GM12865 (cell line): ENCODE results near the gene CHRNA4.

Experiments
- DNase-seq: peaks from one replicate; pipeline ENCODE4 v3.0.0; 2010; ENCODE audit warnings: low read depth
- H3K4me3 ChIP-seq: 2 replicates; pipeline ENCODE4 v1.5.1; 2011; ENCODE audit warnings: mild to moderate bottlenecking, low read depth, low read length, control low read depth
- TF ChIP-seq, protein P1 (sequence below): IDR thresholded peaks from 2 replicates; pipeline ENCODE4 v1.5.1; 2011; ENCODE audit warnings: low read length, control low read depth, low read depth, inconsistent platforms; ENCODE audit not compliant: insufficient read depth; ENCODE audit errors: missing control alignments

Gene CHRNA4

DNA sequence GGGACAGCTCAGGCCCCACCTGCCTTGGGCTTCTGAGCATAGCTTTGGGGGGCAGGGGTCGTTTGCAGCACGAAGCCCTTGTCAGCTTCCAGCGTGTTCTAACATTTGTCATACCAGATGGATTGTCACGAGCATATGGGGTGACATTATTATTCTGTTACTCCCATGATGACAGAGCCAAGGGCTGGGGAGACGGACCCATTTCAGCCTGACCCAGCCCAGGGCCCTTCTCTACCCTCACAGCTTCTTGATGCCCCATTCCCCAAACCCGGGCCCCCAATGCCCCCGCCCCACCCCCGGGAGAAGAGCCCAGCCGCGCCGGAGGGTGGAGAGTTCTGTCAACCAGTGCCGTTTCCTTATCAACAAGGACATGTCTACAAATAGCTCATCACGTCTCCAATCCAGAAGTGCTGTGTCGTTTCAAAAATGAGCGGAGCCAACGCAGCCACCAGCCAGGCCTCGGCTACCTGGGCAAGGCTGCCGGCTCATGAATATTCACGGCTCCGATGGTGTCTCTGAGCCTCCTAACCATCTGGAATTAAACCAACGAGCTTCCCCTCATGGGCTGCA, 9.6 kb upstream of the CHRNA4 start:
- no peak overlapping the region for H3K4me3 ChIP-seq
- DNase-seq = no peak
- TF ChIP-seq, protein P1, sequence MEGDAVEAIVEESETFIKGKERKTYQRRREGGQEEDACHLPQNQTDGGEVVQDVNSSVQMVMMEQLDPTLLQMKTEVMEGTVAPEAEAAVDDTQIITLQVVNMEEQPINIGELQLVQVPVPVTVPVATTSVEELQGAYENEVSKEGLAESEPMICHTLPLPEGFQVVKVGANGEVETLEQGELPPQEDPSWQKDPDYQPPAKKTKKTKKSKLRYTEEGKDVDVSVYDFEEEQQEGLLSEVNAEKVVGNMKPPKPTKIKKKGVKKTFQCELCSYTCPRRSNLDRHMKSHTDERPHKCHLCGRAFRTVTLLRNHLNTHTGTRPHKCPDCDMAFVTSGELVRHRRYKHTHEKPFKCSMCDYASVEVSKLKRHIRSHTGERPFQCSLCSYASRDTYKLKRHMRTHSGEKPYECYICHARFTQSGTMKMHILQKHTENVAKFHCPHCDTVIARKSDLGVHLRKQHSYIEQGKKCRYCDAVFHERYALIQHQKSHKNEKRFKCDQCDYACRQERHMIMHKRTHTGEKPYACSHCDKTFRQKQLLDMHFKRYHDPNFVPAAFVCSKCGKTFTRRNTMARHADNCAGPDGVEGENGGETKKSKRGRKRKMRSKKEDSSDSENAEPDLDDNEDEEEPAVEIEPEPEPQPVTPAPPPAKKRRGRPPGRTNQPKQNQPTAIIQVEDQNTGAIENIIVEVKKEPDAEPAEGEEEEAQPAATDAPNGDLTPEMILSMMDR = no peak

GRCh38 chr20:63369724-63370617, 8.8 kb upstream of the CHRNA4 start:
- TF ChIP-seq, protein P1 = no peak
- no peak overlapping the region for H3K4me3 ChIP-seq
- no peak for DNase-seq

GRCh38 chr20:63369024-63369530, 7.9 kb upstream of the CHRNA4 start:
- TF ChIP-seq, protein P1 = no peak
- H3K4me3 ChIP-seq = no peak overlapping the region
- no peak for DNase-seq

- no peak overlapping the region for H3K4me3 ChIP-seq
- no peak for DNase-seq
- TF ChIP-seq, protein P1 = no peak
These were observed 7.0 kb upstream of the CHRNA4 start for GRCh38 chr20:63368151-63368550.

DNA sequence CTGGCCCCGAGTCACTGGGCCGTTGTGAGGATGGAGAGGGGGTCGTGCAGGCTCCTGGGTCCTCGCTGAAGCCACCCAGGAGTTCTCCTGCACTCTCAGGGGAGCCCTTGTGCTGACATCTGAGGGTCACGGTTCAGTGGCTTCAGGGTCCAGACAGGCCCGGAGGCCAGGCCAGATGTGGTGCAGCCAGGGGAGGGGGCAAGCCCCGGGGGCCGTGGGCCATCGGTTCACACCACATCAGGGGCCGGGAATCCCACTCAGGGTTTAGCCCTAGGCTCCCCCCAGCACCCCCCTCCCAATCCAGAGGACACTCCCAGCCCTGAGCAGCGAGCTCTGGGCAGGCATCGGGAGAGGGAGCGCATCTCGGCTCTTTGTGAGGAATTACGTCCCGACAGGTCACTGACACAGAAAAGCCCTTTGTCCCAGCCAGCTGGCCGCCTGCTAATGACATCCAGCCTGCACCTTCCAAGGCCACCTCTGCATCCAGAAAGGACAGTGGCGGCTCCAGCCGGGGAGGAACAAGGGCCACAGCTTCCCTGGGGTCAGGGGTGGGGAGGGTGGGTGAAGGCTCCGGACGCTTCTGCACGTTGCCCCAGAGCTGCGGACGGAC, 6.4 kb upstream of the CHRNA4 start:
- no peak overlapping the region for H3K4me3 ChIP-seq
- DNase-seq = no peak
- TF ChIP-seq, protein P1 = no peak

DNA sequence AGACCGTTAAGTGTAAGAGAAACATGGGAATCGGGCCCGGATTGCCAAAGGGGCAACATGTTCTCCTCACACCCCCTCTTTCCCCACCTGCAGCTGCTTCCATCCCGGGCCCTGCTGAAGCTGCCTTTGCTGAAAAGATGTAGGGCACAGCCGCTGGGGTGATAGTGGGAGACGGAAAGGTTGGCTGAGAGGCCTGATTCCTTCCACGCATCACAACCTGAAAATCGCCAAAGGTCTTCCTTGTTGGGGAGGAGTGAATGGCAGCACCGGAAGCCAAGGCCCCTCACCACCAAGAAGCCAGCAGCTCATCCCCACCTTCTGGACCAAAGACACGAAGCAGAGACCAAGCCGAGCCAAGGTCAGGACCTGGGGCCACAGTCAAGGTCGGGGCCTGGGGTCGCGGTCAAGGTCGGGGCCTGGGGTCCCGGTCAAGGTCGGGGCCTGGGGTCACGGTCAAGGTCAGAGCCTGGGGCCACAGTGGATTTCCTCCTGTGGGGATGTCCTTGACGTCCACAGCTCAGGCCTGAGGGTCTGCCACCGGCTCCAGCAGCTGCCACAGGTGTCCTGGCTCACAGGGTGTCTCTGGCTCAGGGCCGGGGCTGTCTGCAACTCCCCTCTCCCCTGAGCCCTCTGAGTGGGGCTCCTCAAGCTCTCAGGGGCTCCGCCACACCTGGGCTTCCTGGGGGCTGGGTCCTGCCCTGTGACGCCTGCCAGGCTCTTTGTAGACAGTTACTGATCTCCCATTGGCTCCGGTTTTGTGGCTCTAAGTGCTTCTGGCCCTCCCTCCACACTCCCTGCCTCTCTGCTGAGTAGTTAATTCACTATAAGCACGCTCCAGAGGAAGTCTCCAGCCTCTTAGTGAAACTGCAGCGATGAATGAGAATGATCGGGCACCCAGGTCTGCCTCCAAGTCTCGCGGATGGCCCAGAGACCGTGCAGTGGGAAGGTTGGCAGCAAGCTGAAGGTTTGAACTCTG, 5.5 kb upstream of the CHRNA4 start:
- DNase-seq = no peak
- no peak overlapping the region for H3K4me3 ChIP-seq
- TF ChIP-seq, protein P1 = no peak
